ENCODE data around the gene NPB.

GRCh38 chr17:81951785-81952684 lies 50.0 kb downstream of the NPB start:
- TF ChIP-seq POLR2A (IDR thresholded peaks at IDR 0.05) = no peak
- TF ChIP-seq, protein P1, sequence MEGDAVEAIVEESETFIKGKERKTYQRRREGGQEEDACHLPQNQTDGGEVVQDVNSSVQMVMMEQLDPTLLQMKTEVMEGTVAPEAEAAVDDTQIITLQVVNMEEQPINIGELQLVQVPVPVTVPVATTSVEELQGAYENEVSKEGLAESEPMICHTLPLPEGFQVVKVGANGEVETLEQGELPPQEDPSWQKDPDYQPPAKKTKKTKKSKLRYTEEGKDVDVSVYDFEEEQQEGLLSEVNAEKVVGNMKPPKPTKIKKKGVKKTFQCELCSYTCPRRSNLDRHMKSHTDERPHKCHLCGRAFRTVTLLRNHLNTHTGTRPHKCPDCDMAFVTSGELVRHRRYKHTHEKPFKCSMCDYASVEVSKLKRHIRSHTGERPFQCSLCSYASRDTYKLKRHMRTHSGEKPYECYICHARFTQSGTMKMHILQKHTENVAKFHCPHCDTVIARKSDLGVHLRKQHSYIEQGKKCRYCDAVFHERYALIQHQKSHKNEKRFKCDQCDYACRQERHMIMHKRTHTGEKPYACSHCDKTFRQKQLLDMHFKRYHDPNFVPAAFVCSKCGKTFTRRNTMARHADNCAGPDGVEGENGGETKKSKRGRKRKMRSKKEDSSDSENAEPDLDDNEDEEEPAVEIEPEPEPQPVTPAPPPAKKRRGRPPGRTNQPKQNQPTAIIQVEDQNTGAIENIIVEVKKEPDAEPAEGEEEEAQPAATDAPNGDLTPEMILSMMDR (IDR thresholded peaks at IDR 0.05) = no peak
- TF ChIP-seq EP300 (IDR thresholded peaks at IDR 0.05) = no peak
- TF ChIP-seq POLR2AphosphoS5 (IDR thresholded peaks at IDR 0.05) = no peak
